GM12874 (cell line): ENCODE results near the gene LMBRD1.

ENCODE experiments used
- CTCF ChIP-seq: IDR thresholded peaks from 2 replicates; pipeline ENCODE4 v1.5.1; 2011; ENCODE audit warnings: low read depth, mild to moderate bottlenecking, control low read depth, low read length, moderate library complexity; ENCODE audit not compliant: insufficient read depth

LMBRD1 gene

GRCh38 chr6:69783108-69783507, 13.7 kb downstream of the LMBRD1 start:
- TF ChIP-seq CTCF = no peak

- no peak for TF ChIP-seq CTCF
Observed at GRCh38 chr6:69780585-69781178, 16.1 kb downstream of the LMBRD1 start.

GRCh38 chr6:69775941-69776340, 20.9 kb downstream of the LMBRD1 start:
- TF ChIP-seq CTCF = no peak

GRCh38 chr6:69775585-69775849, 21.3 kb downstream of the LMBRD1 start:
- no peak for TF ChIP-seq CTCF

- TF ChIP-seq CTCF = no peak
Observed at GRCh38 chr6:69774740-69775584, 21.8 kb downstream of the LMBRD1 start.

- TF ChIP-seq CTCF = no peak
Observed at GRCh38 chr6:69771158-69771906, 25.5 kb downstream of the LMBRD1 start.

GRCh38 chr6:69768664-69769063, 28.1 kb downstream of the LMBRD1 start:
- no peak for TF ChIP-seq CTCF
